Nephron (organoid): ENCODE measurements around the gene DENND2A.

Source experiments
- H3K27ac Mint-ChIP-seq, 3 experiments: 2 replicates each; pipeline ENCODE4 v1.8.0; 2020; ENCODE audit warnings: mixed read lengths in 3 of 3, mild to moderate bottlenecking in 2 of 3, moderate library complexity in 1 of 3
- H3K27me3 Mint-ChIP-seq: 2 replicates; pipeline ENCODE4 v1.8.0; 2021; ENCODE audit warnings: low read depth, mild to moderate bottlenecking, moderate library complexity, mixed read lengths
- H3K36me3 Mint-ChIP-seq: 2 replicates; pipeline ENCODE4 v1.8.0; 2020; ENCODE audit warnings: low read depth, mixed read lengths
- H3K4me1 Mint-ChIP-seq: 2 replicates; pipeline ENCODE4 v1.8.0; 2020; ENCODE audit warnings: mixed read lengths
- H3K4me3 Mint-ChIP-seq, 3 experiments: 2 replicates each; pipeline ENCODE4 v1.8.0; 2020; ENCODE audit warnings: mild to moderate bottlenecking in 3 of 3, mixed read lengths in 3 of 3, moderate library complexity in 2 of 3
- H3K9me3 Mint-ChIP-seq: 2 replicates; pipeline ENCODE4 v1.8.0; 2020; ENCODE audit warnings: mixed read lengths
- CTCF ChIP-seq, 3 experiments: fragments of 200-600 bp; sonication (generic); IDR thresholded peaks; one replicate each; pipeline ENCODE4 v1.5.0; 2021; ENCODE audit warnings: antibody characterized with exemption in 3 of 3; ENCODE audit not compliant: unreplicated experiment in 3 of 3

DENND2A gene

GRCh38 chr7:140640727-140641523 lies at the start of gene DENND2A:
Gene DENND2A (minus strand): TSS chr7:140640813. CDS start chr7:140602397, 38,416 bp downstream.
- Mint-ChIP-seq H3K27ac (peak within 1 kb of the TSS; percentile 83 to 97 (median 94)), H3K9me3 (no peaks in the 10 kb centered on the region), H3K27me3 (peaks cover 6% of the 10 kb centered on the region), H3K4me1 (peaks cover 44% of the 10 kb centered on the region), H3K36me3 (no peaks in the 10 kb centered on the region), H3K4me3 (peak within 1 kb of the TSS; percentile 99)
- no peak for TF ChIP-seq CTCF (IDR thresholded peaks at IDR 0.05; ENCODE audit: unreplicated experiment in 3 of 3)

- Mint-ChIP-seq H3K27ac (no peak overlapping the region), H3K27me3 (no peaks in the 10 kb centered on the region), H3K4me3 (no peak overlapping the region), H3K4me1 (no peaks in the 10 kb centered on the region), H3K9me3 (no peaks in the 10 kb centered on the region), H3K36me3 (peaks cover 8% of the 10 kb centered on the region)
- TF ChIP-seq CTCF (IDR thresholded peaks at IDR 0.05; ENCODE audit: unreplicated experiment in 3 of 3) = no peak
These were observed 48.9 kb upstream of the DENND2A start for GRCh38 chr7:140689199-140690152.

- H3K4me3 Mint-ChIP-seq = no peak overlapping the region
- H3K36me3 Mint-ChIP-seq = peaks cover 17% of the 10 kb centered on the region
- H3K27ac Mint-ChIP-seq = no peak overlapping the region
- no peak for TF ChIP-seq CTCF (IDR thresholded peaks at IDR 0.05; ENCODE audit: unreplicated experiment in 3 of 3)
- H3K4me1 Mint-ChIP-seq = peaks cover 8% of the 10 kb centered on the region
- H3K27me3 Mint-ChIP-seq = no peaks in the 10 kb centered on the region
- no peaks in the 10 kb centered on the region for H3K9me3 Mint-ChIP-seq
These were observed 47.7 kb upstream of the DENND2A start for GRCh38 chr7:140688341-140688740.

DNA sequence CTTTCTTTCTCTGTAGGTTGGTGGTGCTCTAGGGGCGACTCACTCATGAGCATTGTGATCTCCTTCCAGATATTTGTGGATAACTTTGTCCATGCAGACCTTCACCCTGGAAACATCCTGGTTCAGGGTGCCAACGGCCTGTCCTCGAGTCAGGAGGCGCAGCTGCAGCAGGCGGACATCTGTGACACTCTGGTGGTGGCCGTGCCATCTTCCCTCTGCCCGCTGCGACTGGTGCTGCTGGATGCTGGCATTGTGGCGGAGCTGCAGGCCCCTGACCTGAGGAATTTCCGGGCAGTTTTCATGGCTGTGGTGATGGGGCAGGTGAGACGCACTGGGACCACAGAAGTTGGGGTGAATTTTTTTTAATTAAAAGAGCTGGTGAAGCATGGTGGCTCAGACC lies 46.3 kb upstream of the DENND2A start:
- no peaks in the 10 kb centered on the region for H3K9me3 Mint-ChIP-seq
- no peaks in the 10 kb centered on the region for H3K27me3 Mint-ChIP-seq
- H3K27ac Mint-ChIP-seq = no peak overlapping the region
- H3K36me3 Mint-ChIP-seq = peaks cover 18% of the 10 kb centered on the region
- no peak overlapping the region for H3K4me3 Mint-ChIP-seq
- TF ChIP-seq CTCF (IDR thresholded peaks at IDR 0.05; ENCODE audit: unreplicated experiment in 3 of 3) = no peak
- H3K4me1 Mint-ChIP-seq = peaks cover 16% of the 10 kb centered on the region

DNA sequence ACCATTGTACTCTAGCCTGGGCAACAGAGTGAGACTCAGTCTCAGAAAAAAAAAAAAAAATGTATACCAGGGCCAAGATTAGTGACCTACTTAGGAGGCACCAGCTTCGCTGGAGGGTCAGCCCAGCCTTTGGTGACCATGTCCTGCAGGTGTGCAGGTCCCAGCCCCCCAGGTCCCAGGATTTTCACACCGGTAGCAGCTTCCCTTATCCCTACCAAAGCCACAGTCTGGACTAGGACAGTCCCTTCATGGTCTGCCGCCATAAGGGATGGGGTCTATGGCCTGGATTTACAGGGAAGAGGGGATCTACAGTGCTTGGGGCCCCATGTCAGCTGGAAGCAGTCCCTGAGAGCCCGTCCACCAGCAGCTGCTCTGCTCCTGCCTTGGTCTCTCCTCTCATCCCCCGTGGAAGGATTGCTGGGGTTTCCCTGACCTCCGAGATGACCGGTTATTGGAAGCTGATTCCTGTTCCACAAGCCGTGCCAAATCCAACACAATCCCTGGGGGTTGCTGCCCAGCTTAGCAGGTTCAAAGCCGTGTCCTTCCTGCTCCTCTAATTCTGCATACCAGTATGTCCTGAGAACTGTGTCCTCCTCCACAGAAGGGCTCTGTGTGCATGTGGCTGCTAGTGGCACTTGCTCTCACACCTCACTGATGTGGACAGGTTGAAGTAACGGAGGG lies 44.9 kb upstream of the DENND2A start:
- Mint-ChIP-seq H3K27ac (no peak overlapping the region), H3K36me3 (peaks cover 20% of the 10 kb centered on the region), H3K27me3 (no peaks in the 10 kb centered on the region), H3K4me3 (no peak overlapping the region), H3K9me3 (no peaks in the 10 kb centered on the region), H3K4me1 (peaks cover 17% of the 10 kb centered on the region)
- TF ChIP-seq CTCF (IDR thresholded peaks at IDR 0.05; ENCODE audit: unreplicated experiment in 3 of 3) = no peak
